Skeletal muscle satellite cell (primary cell): ENCODE results near the gene HMGA1.

Experiments used
- H3K27me3 ChIP-seq: 2 replicates; pipeline ENCODE4 v1.7.0; 2013; ENCODE audit warnings: low read length; ENCODE audit not compliant: control insufficient read depth, insufficient read depth
- H3K36me3 ChIP-seq: 2 replicates; pipeline ENCODE4 v1.7.0; 2013; ENCODE audit warnings: mild to moderate bottlenecking, control low read depth, low read length; ENCODE audit not compliant: insufficient read depth
- H3K4me1 ChIP-seq: 2 replicates; pipeline ENCODE4 v1.7.0; 2013; ENCODE audit warnings: low read length; ENCODE audit not compliant: control insufficient read depth, insufficient read depth
- H3K4me2 ChIP-seq: 2 replicates; pipeline ENCODE4 v1.7.0; 2013; ENCODE audit warnings: mild to moderate bottlenecking, low read length
- H3K4me3 ChIP-seq: 2 replicates; pipeline ENCODE4 v1.7.0; 2013; ENCODE audit warnings: low read length
- H3K9ac ChIP-seq: 2 replicates; pipeline ENCODE4 v1.7.0; 2013; ENCODE audit warnings: mild to moderate bottlenecking, low read depth, low read length, moderate library complexity
- H3K9me3 ChIP-seq: replicated peaks from 2 replicates; pipeline ENCODE4 v1.7.0; 2013; ENCODE audit warnings: mild to moderate bottlenecking, control low read depth, low read length

HMGA1 gene

DNA sequence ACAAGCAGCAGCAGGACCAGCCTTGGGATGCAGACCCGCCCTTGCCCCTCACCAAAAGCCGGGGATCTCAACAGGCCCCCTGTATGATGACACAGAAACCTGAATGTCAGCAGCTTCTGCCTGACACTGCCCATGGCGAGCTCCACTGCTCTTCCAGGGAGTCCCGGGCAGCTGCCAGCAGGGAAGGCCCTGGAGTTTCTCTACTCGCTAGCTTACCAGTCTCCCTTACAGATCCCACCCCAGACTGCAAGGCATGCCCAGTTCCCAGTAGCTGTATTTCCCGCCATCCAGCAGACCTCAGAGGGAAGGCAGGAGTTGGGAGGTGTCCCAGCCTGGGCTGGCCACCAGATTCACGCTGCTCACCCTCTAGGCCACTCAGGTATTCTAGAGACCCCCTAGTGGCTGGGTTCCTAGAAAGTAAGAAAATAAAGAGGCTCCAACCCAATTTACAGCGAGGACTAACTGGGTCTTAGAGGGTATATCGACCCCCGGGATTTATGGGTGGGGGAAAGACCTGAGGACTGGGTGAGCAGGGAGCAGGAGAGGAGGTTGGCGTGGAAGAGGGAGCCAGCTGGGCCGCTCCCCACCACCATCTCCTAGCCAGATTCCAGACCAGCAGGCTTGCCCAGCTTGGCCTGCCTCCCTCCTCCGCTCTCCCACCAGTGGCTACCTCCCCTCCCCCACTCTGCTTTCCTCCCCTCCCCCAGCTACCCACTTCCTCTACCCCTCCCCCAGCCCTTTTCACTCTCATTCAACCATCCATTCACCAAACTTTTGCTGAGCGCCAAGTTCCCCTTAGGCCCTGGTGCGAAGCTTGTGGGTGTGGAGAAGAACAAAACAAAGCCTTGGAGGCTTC lies 9.7 kb upstream of the HMGA1 start:
- Histone ChIP-seq H3K36me3 (no peaks in the 10 kb centered on the region), H3K4me3 (no peak overlapping the region), H3K4me2 (no peak overlapping the region), H3K4me1 (peaks cover 35% of the 10 kb centered on the region), H3K9me3 (no peaks in the 10 kb centered on the region), H3K9ac (no peak overlapping the region), H3K27me3 (no peaks in the 10 kb centered on the region)

DNA sequence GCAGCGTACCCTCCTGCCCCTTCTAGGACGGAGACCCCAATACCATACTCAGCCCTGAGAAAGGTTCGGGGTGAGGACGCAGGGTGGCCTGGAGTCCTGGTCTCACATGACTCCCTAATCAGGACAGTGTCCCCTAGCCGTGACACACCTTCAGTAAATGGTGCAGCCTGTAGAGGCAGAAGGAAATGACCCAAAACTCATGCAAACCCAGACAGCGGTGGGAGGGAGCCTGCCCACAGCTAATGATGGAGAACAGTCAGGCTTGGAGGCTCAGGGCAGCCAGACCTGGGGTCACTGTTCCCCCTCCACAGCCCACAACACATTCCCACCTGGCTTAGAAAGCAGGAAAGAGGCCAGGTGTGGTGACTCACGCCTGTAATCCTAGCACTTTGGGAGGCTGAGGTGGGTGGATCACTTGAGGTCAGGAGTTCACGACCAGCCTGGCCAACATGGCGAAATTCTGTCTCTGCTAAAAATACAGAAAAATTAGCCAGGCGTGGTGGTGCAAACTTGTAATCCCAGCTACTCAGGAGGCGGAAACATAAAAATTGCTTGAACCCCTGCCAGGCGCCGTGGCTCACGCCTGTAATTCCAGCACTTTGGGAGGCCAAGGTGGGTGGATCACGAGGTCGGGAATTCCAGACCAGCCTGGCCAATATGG lies 8.8 kb upstream of the HMGA1 start:
- H3K9me3 ChIP-seq = no peaks in the 10 kb centered on the region
- H3K4me3 ChIP-seq = no peak overlapping the region
- H3K4me2 ChIP-seq = no peak overlapping the region
- no peaks in the 10 kb centered on the region for H3K27me3 ChIP-seq
- H3K36me3 ChIP-seq = no peaks in the 10 kb centered on the region
- H3K9ac ChIP-seq = no peak overlapping the region
- H3K4me1 ChIP-seq = peaks cover 34% of the 10 kb centered on the region

DNA sequence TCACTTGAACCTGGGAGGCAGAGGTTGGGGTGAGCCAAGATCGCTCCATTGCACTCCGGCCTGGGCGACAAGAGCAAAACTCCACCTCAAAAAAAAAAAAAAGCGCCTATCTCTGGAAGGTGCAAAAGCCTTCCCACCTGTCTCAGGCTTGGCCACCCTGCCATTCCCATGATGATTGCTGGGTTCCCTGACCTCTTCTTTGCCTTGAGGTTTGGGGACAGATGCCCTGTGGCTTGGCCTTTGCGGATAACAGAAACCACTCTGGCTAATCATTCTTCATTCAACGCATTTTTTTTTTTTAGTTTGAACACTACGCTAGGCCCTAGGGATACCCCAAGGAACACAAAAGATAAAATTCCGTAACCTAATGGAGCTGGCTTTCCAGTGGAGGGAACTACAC lies 6.8 kb upstream of the HMGA1 start:
- no peaks in the 10 kb centered on the region for H3K27me3 ChIP-seq
- no peak overlapping the region for H3K9ac ChIP-seq
- H3K36me3 ChIP-seq = no peaks in the 10 kb centered on the region
- peaks cover 17% of the 10 kb centered on the region for H3K4me1 ChIP-seq
- H3K4me2 ChIP-seq = no peak overlapping the region
- H3K4me3 ChIP-seq = no peak overlapping the region
- H3K9me3 ChIP-seq = no peaks in the 10 kb centered on the region

DNA sequence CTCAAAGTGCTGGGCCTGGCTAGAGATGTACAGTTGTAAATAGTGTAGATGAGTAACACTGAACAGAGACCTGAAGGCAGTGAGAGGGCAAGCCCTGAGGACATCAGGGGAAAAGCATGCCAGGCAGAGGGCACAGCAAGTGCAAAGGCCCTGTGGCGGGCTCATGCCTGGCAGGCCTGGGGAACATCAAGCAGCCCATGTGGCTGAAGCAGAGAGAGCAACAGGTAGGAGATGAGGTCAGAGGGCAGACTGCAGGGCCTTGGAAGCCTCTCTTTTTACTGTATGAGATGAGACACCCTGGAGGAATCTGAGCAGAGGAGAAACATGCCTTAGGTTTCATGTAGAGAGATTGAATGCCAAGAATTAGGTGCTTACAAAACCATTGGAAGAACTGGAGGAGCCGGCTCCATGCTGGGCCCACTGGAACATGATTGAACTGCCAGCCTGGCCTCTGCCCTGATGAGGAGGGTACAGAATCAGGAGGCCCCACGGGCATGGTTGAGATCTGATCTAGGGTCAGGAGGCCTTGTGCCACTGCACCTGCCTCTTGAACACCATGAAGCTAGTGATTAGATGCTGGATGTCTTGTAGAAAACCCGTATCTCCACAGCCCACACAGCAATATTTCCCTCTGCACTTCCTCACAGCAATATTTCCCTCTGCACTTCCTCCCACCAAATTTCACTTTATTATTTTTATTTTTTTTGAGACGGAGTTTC lies 5.9 kb upstream of the HMGA1 start:
- Histone ChIP-seq H3K4me3 (no peak overlapping the region), H3K4me1 (peaks cover 19% of the 10 kb centered on the region), H3K9me3 (no peaks in the 10 kb centered on the region), H3K9ac (no peak overlapping the region), H3K36me3 (no peaks in the 10 kb centered on the region), H3K27me3 (no peaks in the 10 kb centered on the region), H3K4me2 (no peak overlapping the region)

- no peak overlapping the region for H3K4me2 ChIP-seq
- H3K9me3 ChIP-seq = no peaks in the 10 kb centered on the region
- H3K9ac ChIP-seq = no peak overlapping the region
- no peaks in the 10 kb centered on the region for H3K27me3 ChIP-seq
- H3K4me1 ChIP-seq = peaks cover 27% of the 10 kb centered on the region
- no peak overlapping the region for H3K4me3 ChIP-seq
- H3K36me3 ChIP-seq = no peaks in the 10 kb centered on the region
Measured at GRCh38 chr6:34231566-34232336, 4.9 kb upstream of the HMGA1 start.

DNA sequence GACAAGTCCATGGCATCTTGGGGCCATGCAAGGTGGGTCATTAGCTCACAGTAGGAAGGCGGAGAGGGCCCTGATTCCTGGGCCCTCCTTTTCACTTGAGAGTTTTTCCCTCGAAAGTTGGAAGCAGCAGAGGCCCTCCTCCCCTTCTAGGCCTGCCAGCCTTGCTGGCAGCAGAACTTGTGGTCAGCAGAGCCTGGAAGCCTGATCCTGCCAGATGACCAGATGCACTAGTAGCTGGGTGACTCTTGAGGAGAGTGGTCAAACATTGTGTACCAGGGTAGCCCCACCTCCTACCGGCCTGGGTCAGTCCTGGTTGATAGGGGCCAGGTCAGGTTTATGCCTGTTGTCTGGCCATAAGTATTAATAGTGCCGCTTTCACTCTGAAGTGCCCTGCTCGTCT lies 3.8 kb upstream of the HMGA1 start:
- H3K4me3 ChIP-seq = no peak overlapping the region
- peaks cover 23% of the 10 kb centered on the region for H3K4me1 ChIP-seq

DNA sequence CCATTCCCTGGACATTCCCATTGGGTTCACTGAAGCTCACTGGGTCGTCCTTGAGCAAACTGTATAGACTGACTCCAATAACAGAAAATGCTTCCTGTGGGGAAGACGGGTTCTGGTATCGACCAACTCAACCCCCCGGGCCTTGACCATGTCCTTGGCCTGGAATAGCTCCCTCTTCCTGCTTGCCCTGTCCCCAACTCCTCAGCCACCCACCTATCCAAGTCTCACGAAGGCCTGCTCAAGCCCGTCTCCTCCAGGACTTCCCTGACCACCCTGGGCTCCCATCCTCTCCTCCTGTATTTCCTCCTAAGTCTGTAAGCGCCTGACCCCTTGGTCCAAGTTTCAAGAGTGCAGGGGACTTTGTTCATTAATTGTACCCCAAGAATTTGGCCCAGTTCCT lies 2.8 kb upstream of the HMGA1 start:
- Histone ChIP-seq H3K36me3 (peaks cover 5% of the 10 kb centered on the region), H3K4me1 (peaks cover 23% of the 10 kb centered on the region), H3K9ac (no peak overlapping the region), H3K9me3 (no peaks in the 10 kb centered on the region), H3K27me3 (no peaks in the 10 kb centered on the region), H3K4me2 (no peak overlapping the region), H3K4me3 (no peak overlapping the region)

More for the DNA sequence above, 3.8 kb upstream of the HMGA1 start:
- Histone ChIP-seq H3K27me3 (no peaks in the 10 kb centered on the region), H3K36me3 (no peaks in the 10 kb centered on the region), H3K9ac (no peak overlapping the region), H3K4me2 (no peak overlapping the region), H3K9me3 (no peaks in the 10 kb centered on the region)

GRCh38 chr6:34234667-34235306 lies 1.9 kb upstream of the HMGA1 start:
- H3K4me1 ChIP-seq = peaks cover 25% of the 10 kb centered on the region
- H3K9me3 ChIP-seq = no peaks in the 10 kb centered on the region
- no peaks in the 10 kb centered on the region for H3K27me3 ChIP-seq
- H3K36me3 ChIP-seq = peaks cover 11% of the 10 kb centered on the region
- no peak overlapping the region for H3K4me3 ChIP-seq
- no peak overlapping the region for H3K4me2 ChIP-seq
- H3K9ac ChIP-seq = no peak overlapping the region

DNA sequence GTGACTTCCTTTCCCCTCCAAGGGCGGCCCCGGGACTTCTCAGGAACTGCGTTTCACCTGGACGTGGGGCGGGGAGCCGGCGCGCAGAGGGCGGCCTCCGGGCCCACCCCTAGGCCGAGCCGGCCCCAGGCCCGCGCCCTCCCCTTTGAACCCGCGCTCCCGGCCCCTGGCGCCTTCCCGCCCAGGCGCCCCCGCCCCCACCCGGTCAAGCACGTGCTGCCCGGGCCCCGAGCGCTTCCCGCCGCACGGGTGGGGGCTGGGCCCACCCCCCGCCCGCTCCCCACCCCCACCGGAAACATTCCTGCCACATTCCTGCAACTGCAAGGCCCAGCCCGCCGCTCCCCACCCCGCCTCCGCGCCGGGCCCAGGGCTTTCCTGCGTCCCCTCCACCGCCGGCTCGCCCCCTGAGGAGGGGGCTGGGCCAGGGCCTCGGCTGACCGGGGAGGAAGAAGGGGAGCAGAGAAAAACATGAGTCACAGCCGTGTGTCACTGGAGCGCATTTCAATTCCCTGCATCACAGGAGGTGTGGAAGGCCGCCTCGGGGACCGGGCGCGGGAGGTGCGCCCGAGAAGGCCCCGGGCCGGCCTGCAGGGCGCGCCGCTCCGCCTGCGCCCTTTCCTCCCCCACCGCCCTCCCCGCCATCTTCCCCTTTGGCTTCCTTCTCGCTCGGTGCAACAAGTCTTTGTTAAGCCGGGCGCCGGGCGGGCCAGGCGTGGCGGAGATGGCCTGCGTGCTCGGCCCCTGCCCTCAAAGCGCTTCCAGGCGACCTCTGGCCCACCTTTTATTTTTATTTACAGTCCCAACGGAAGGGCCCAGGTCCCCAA lies 1.2 kb upstream of the HMGA1 start:
- no peak overlapping the region for H3K4me3 ChIP-seq
- peaks cover 18% of the 10 kb centered on the region for H3K36me3 ChIP-seq
- H3K9me3 ChIP-seq = no peaks in the 10 kb centered on the region
- H3K4me2 ChIP-seq = no peak overlapping the region
- no peaks in the 10 kb centered on the region for H3K27me3 ChIP-seq
- H3K9ac ChIP-seq = no peak overlapping the region
- peaks cover 33% of the 10 kb centered on the region for H3K4me1 ChIP-seq

DNA sequence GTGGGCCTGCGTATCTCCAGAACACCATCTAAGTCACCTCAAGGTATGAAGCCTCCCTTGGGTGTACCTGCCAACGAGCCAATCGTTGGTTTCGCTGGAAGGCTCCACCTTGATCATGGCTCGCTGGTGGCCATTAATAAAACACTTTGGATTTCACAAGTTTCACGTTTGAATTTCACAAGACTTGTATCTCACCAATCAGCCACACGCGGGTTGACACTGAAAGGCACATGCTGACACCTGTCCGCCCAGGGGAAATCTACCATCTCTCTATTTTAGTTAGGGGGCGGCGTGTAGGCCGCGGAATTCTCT lies 586 bp upstream of the HMGA1 start:
- peak overlapping the region; percentile 81 for H3K4me2 ChIP-seq
- H3K4me1 ChIP-seq = peaks cover 38% of the 10 kb centered on the region
- H3K27me3 ChIP-seq = no peaks in the 10 kb centered on the region
- no peaks in the 10 kb centered on the region for H3K9me3 ChIP-seq
- H3K36me3 ChIP-seq = peaks cover 24% of the 10 kb centered on the region
- H3K9ac ChIP-seq = no peak overlapping the region
- no peak overlapping the region for H3K4me3 ChIP-seq
